NCI-H345 treated with DMSO at 0.1 percent for 48 hours (cell line): Measurements from ENCODE around the gene PTPRU.
A peak's percentile ranks its signal among the peaks of the same experiment; 100 is the strongest.

Experiments
- DNase-seq: peaks from one replicate; lab custom pipeline; 2025; ENCODE audit not compliant: unreplicated experiment; lab: John Stamatoyannopoulos, UW

PTPRU gene

GRCh38 chr1:29235955-29236711 is at the start of gene PTPRU:
Gene PTPRU (plus strand): TSS chr1:29236522. CDS start chr1:29236645, 123 bp downstream.
- peak; percentile 34 for DNase-seq

- DNase-seq = no peak
These were observed 49.6 kb upstream of the PTPRU start for GRCh38 chr1:29186707-29187106.

- no peak for DNase-seq
These were observed 45.6 kb upstream of the PTPRU start for GRCh38 chr1:29190718-29191117.

- no peak for DNase-seq
These were observed 42.4 kb upstream of the PTPRU start for GRCh38 chr1:29193879-29194455.

- DNase-seq = no peak
These were observed 40.4 kb upstream of the PTPRU start for GRCh38 chr1:29195881-29196291.

GRCh38 chr1:29196863-29197589 is 39.3 kb upstream of the PTPRU start:
- no peak for DNase-seq

- no peak for DNase-seq
These were observed 38.8 kb upstream of the PTPRU start for GRCh38 chr1:29197590-29197924.

- DNase-seq = no peak
These were observed 38.3 kb upstream of the PTPRU start for GRCh38 chr1:29197993-29198392.

GRCh38 chr1:29200906-29201594 is 35.3 kb upstream of the PTPRU start:
- no peak for DNase-seq

GRCh38 chr1:29201595-29202051 is 34.7 kb upstream of the PTPRU start:
- no peak for DNase-seq

GRCh38 chr1:29202053-29202452 is 34.3 kb upstream of the PTPRU start:
- no peak for DNase-seq

GRCh38 chr1:29202584-29203340 is 33.6 kb upstream of the PTPRU start:
- peak; percentile 46 for DNase-seq

- DNase-seq = no peak
These were observed 27.9 kb upstream of the PTPRU start for GRCh38 chr1:29208442-29208841.

GRCh38 chr1:29209173-29209572 is 27.1 kb upstream of the PTPRU start:
- no peak for DNase-seq

- DNase-seq = no peak
These were observed 25.8 kb upstream of the PTPRU start for GRCh38 chr1:29210278-29211085.

GRCh38 chr1:29211086-29212030 is 25.0 kb upstream of the PTPRU start:
- no peak for DNase-seq

GRCh38 chr1:29213055-29213454 is 23.3 kb upstream of the PTPRU start:
- no peak for DNase-seq

GRCh38 chr1:29217633-29218032 is 18.7 kb upstream of the PTPRU start:
- DNase-seq = no peak

- DNase-seq = no peak
These were observed 18.1 kb upstream of the PTPRU start for GRCh38 chr1:29218223-29218622.
